HG03066 (cell line): ENCODE results near the gene GRM8.

ENCODE experiments used
- ATAC-seq: cut with Tn5 transposase; IDR thresholded peaks from one replicate; pipeline ENCODE4 v1.9.1; 2021; ENCODE audit warnings: low read depth; ENCODE audit not compliant: unreplicated experiment

GRM8 gene

GRCh38 chr7:126398285-126398684 lies 854.5 kb downstream of the GRM8 start:
- no peak for ATAC-seq

GRCh38 chr7:126394406-126394805 lies 858.3 kb downstream of the GRM8 start:
- no peak for ATAC-seq
